CD4-positive, alpha-beta memory T cell (primary cell): ENCODE results near the gene DIP2C. TPM values are rescaled to one million over a fixed set of nuclear protein-coding genes. Genes with fewer than 3 reads are reported as not detected.

Experiments
- CTCF ChIA-PET: fragments of 350-600 bp; sonication (Branson Sonifier 250); formaldehyde crosslinking; loops from one replicate; lab custom pipeline; 2021; ENCODE audit warnings: inconsistent platforms; ENCODE audit not compliant: partially characterized antibody; lab: Charles Lee
- POLR2A ChIA-PET: fragments of 350-600 bp; sonication (Branson Sonifier 250); formaldehyde crosslinking; loops from one replicate; lab custom pipeline; 2021; ENCODE audit not compliant: partially characterized antibody; lab: Charles Lee
- DNase-seq, 5 donors: peaks; one replicate each; pipeline versions ENCODE4 v3.0.0 to v3.0.0-alpha.2; 2020 to 2022; ENCODE audit warnings: mixed read lengths in 1 of 5
- H3K27ac ChIP-seq: one replicate; pipeline ENCODE4 v1.7.0; 2013; ENCODE audit warnings: low read depth, low read length
- H3K27me3 ChIP-seq: 2 replicates; pipeline ENCODE4 v1.7.0; 2013; ENCODE audit warnings: mild to moderate bottlenecking, low read length, moderate library complexity; ENCODE audit not compliant: insufficient read depth
- H3K36me3 ChIP-seq: 2 replicates; pipeline ENCODE4 v1.7.0; 2013; ENCODE audit warnings: mild to moderate bottlenecking, low read length, moderate library complexity; ENCODE audit not compliant: insufficient read depth
- H3K4me1 ChIP-seq: 2 replicates; pipeline ENCODE4 v1.7.0; 2013; ENCODE audit warnings: mild to moderate bottlenecking, low read length, moderate library complexity; ENCODE audit not compliant: insufficient read depth
- H3K4me3 ChIP-seq, 2 donors: one replicate each; pipeline ENCODE4 v1.7.0; 2013; ENCODE audit warnings: low read length in 2 of 2, mild to moderate bottlenecking in 1 of 2
- H3K9me3 ChIP-seq, 2 donors: one replicate each; pipeline ENCODE4 v1.7.0; 2013; ENCODE audit warnings: low read length in 2 of 2, control low read depth in 1 of 2; ENCODE audit not compliant: control insufficient read depth in 1 of 2
- H3K27ac Mint-ChIP-seq, 7 donors: one replicate each; pipeline ENCODE4 v1.8.0; 2020 to 2021; ENCODE audit warnings: mixed read lengths in 7 of 7, mild to moderate bottlenecking in 6 of 7, inconsistent platforms in 3 of 7, moderate library complexity in 3 of 7
- H3K27me3 Mint-ChIP-seq, 2 donors: one replicate each; pipeline ENCODE4 v1.8.0; 2020 to 2021; ENCODE audit warnings: mixed read lengths in 2 of 2
- H3K36me3 Mint-ChIP-seq, 2 donors: one replicate each; pipeline ENCODE4 v1.8.0; 2020 to 2021; ENCODE audit warnings: mixed read lengths in 2 of 2, inconsistent platforms in 1 of 2, mild to moderate bottlenecking in 1 of 2
- H3K4me1 Mint-ChIP-seq, 4 donors: one replicate each; pipeline ENCODE4 v1.8.0; 2020 to 2021; ENCODE audit warnings: mixed read lengths in 4 of 4, mild to moderate bottlenecking in 1 of 4
- H3K4me3 Mint-ChIP-seq, 8 donors: one replicate each; pipeline ENCODE4 v1.8.0; 2020 to 2021; ENCODE audit warnings: mixed read lengths in 8 of 8, mild to moderate bottlenecking in 7 of 8, moderate library complexity in 6 of 8, inconsistent platforms in 3 of 8
- H3K9me3 Mint-ChIP-seq, 8 donors: one replicate each; pipeline ENCODE4 v1.8.0; 2020 to 2021; ENCODE audit warnings: mixed read lengths in 8 of 8, mild to moderate bottlenecking in 5 of 8, inconsistent platforms in 3 of 8, moderate library complexity in 1 of 8
- intact Hi-C: fragments of 100-400 bp; cut with micrococcal nuclease; formaldehyde crosslinking; loops from one replicate; pipeline ENCODE4 v1.15.1; 2023
- polyA plus RNA-seq, 2 donors: library from polyadenylated mRNA; unstranded; fragments of 300-500 nt; fragmentation: Illumina TruSeq; gene quantifications; one replicate each; pipeline ENCODE4 v1.2.3, GENCODE V29; 2021
- total RNA-seq, 2 experiments: library from RNA; stranded (reverse); gene quantifications; one replicate each; pipeline ENCODE4 v1.2.3, GENCODE V29; 2021

DIP2C gene
- total and polyA plus RNA-seq, 4 experiments from 2014 or later: 1.1 to 6.0 (median 3.9) TPM

- ChIA-PET CTCF (no interaction called here), POLR2A (no interaction called here)
- Mint-ChIP-seq H3K4me3 (no peak overlapping the region), H3K9me3 (no peaks in the 10 kb centered on the region), H3K36me3 (no peaks in the 10 kb centered on the region), H3K4me1 (no peaks in the 10 kb centered on the region), H3K27ac (no peak overlapping the region), H3K27me3 (peaks cover 6 to 8% of the 10 kb centered on the region in 2 donors)
- Histone ChIP-seq H3K27ac (no peak overlapping the region), H3K36me3 (no peaks in the 10 kb centered on the region), H3K4me1 (no peaks in the 10 kb centered on the region), H3K9me3 (no peaks in the 10 kb centered on the region), H3K4me3 (no peak overlapping the region), H3K27me3 (no peaks in the 10 kb centered on the region)
- intact Hi-C loops: no loop called here
- no peak for DNase-seq
Observed at GRCh38 chr10:531541-531940, 157.9 kb downstream of the DIP2C start.

GRCh38 chr10:530717-531116, 158.8 kb downstream of the DIP2C start:
- Histone ChIP-seq H3K36me3 (no peaks in the 10 kb centered on the region), H3K4me1 (no peaks in the 10 kb centered on the region), H3K4me3 (no peak overlapping the region), H3K9me3 (no peaks in the 10 kb centered on the region), H3K27ac (no peak overlapping the region), H3K27me3 (no peaks in the 10 kb centered on the region)
- Mint-ChIP-seq H3K36me3 (no peaks in the 10 kb centered on the region), H3K27ac (no peak overlapping the region), H3K4me1 (no peaks in the 10 kb centered on the region), H3K4me3 (no peak overlapping the region), H3K9me3 (no peaks in the 10 kb centered on the region), H3K27me3 (peaks cover 6% of the 10 kb centered on the region in 2 donors)
- POLR2A ChIA-PET: no interaction called here
- CTCF ChIA-PET: no interaction called here
- intact Hi-C loops: no loop called here
- DNase-seq: peak in 1 of 5 donors; percentile 4

GRCh38 chr10:529468-530230, 159.8 kb downstream of the DIP2C start:
- H3K27me3 Mint-ChIP-seq: peaks cover 6 to 8% of the 10 kb centered on the region in 2 donors
- Histone ChIP-seq H3K4me3 (no peak overlapping the region), H3K9me3 (no peaks in the 10 kb centered on the region), H3K27me3 (no peaks in the 10 kb centered on the region), H3K36me3 (no peaks in the 10 kb centered on the region), H3K4me1 (no peaks in the 10 kb centered on the region), H3K27ac (no peak overlapping the region)
- no peaks in the 10 kb centered on the region for H3K9me3 Mint-ChIP-seq
- H3K4me3 Mint-ChIP-seq: no peak overlapping the region
- no peaks in the 10 kb centered on the region for H3K36me3 Mint-ChIP-seq
- H3K27ac Mint-ChIP-seq: no peak overlapping the region
- intact Hi-C loops: no loop called here
- H3K4me1 Mint-ChIP-seq: no peaks in the 10 kb centered on the region
- DNase-seq: no peak
- ChIA-PET CTCF (interaction anchor here (0.7 to 0.8 kb wide), 2 partner anchors 15 to 18 kb away, joined by 3 read pairs; no protein-coding TSS in a partner anchor), POLR2A (no interaction called here)

- H3K27ac Mint-ChIP-seq: no peak overlapping the region
- Histone ChIP-seq H3K27ac (no peak overlapping the region), H3K27me3 (no peaks in the 10 kb centered on the region), H3K36me3 (no peaks in the 10 kb centered on the region), H3K4me1 (no peaks in the 10 kb centered on the region), H3K4me3 (no peak overlapping the region), H3K9me3 (no peaks in the 10 kb centered on the region)
- CTCF ChIA-PET: interaction anchor here (0.8 to 1.2 kb wide), 2 partner anchors 12 to 14 kb away, joined by 3 read pairs; no protein-coding TSS in a partner anchor
- no peak for DNase-seq
- peaks cover 5 to 6% of the 10 kb centered on the region in 2 donors for H3K27me3 Mint-ChIP-seq
- no peak overlapping the region for H3K4me3 Mint-ChIP-seq
- POLR2A ChIA-PET: no interaction called here
- intact Hi-C loops: no loop called here
- no peaks in the 10 kb centered on the region for H3K4me1 Mint-ChIP-seq
- H3K9me3 Mint-ChIP-seq: no peaks in the 10 kb centered on the region
- H3K36me3 Mint-ChIP-seq: no peaks in the 10 kb centered on the region
Observed at GRCh38 chr10:528173-529165, 161.0 kb downstream of the DIP2C start.

GRCh38 chr10:527416-527815, 162.1 kb downstream of the DIP2C start:
- Histone ChIP-seq H3K4me3 (no peak overlapping the region), H3K4me1 (no peaks in the 10 kb centered on the region), H3K27ac (no peak overlapping the region), H3K9me3 (no peaks in the 10 kb centered on the region), H3K27me3 (no peaks in the 10 kb centered on the region), H3K36me3 (no peaks in the 10 kb centered on the region)
- no peak overlapping the region for H3K27ac Mint-ChIP-seq
- DNase-seq: no peak
- no peaks in the 10 kb centered on the region for H3K9me3 Mint-ChIP-seq
- no peaks in the 10 kb centered on the region for H3K4me1 Mint-ChIP-seq
- no peaks in the 10 kb centered on the region for H3K36me3 Mint-ChIP-seq
- ChIA-PET POLR2A (no interaction called here), CTCF (interaction anchor here (1.3 kb wide), 1 partner anchor 17 kb away, joined by 3 read pairs; no protein-coding TSS in a partner anchor)
- no peak overlapping the region for H3K4me3 Mint-ChIP-seq
- intact Hi-C loops: no loop called here
- peaks cover 9 to 10% of the 10 kb centered on the region in 2 donors for H3K27me3 Mint-ChIP-seq

GRCh38 chr10:526651-527312, 162.7 kb downstream of the DIP2C start:
- Mint-ChIP-seq H3K9me3 (no peaks in the 10 kb centered on the region), H3K27ac (peak overlapping the region in 1 of 7 donors; percentile 72), H3K4me1 (no peaks in the 10 kb centered on the region), H3K4me3 (no peak overlapping the region), H3K36me3 (no peaks in the 10 kb centered on the region), H3K27me3 (peaks cover 9 to 10% of the 10 kb centered on the region in 2 donors)
- H3K27me3 ChIP-seq: no peaks in the 10 kb centered on the region
- ChIA-PET POLR2A (no interaction called here), CTCF (interaction anchor here (1.3 kb wide), 1 partner anchor 16 kb away, joined by 3 read pairs; no protein-coding TSS in a partner anchor)
- no peaks in the 10 kb centered on the region for H3K36me3 ChIP-seq
- no peak for DNase-seq
- H3K9me3 ChIP-seq: no peaks in the 10 kb centered on the region
- intact Hi-C loops: no loop called here
- H3K4me3 ChIP-seq: no peak overlapping the region
- H3K4me1 ChIP-seq: no peaks in the 10 kb centered on the region
- no peak overlapping the region for H3K27ac ChIP-seq
